Large intestine (tissue), 3 donors: Measurements from ENCODE around the gene BRF1. TPM values are rescaled to one million over a fixed set of nuclear protein-coding genes. Genes with fewer than 3 reads are reported as not detected.

Experiments
- DNase-seq, 2 donors: peaks; one replicate each; pipeline versions ENCODE4 v3.0.0 to v3.0.0-alpha.2; 2013
- H3K27ac ChIP-seq: one replicate; pipeline ENCODE4 v1.5.1; 2013; ENCODE audit warnings: low read length
- H3K27me3 ChIP-seq: 2 replicates; pipeline ENCODE4 v1.6.1; 2013; ENCODE audit warnings: low read length; ENCODE audit not compliant: control insufficient read depth, insufficient read depth
- H3K36me3 ChIP-seq: 2 replicates; pipeline ENCODE4 v1.6.1; 2013; ENCODE audit warnings: low read length; ENCODE audit not compliant: control insufficient read depth, insufficient read depth
- H3K4me1 ChIP-seq: one replicate; pipeline ENCODE4 v1.6.1; 2013; ENCODE audit warnings: low read length; ENCODE audit not compliant: control insufficient read depth, insufficient read depth
- H3K4me3 ChIP-seq: one replicate; pipeline ENCODE4 v1.5.1; 2013; ENCODE audit warnings: low read length
- H3K9me3 ChIP-seq: one replicate; pipeline ENCODE4 v1.6.1; 2013; ENCODE audit warnings: mild to moderate bottlenecking, low read depth, low read length, moderate library complexity; ENCODE audit not compliant: control insufficient read depth
- WGBS: methylation state at CpG from one replicate; pipeline ENCODE4 v1.1.5; 2013; ENCODE audit warnings: low lambda C conversion rate; ENCODE audit not compliant: insufficient coverage; 5-methylcytosine and 5-hydroxymethylcytosine counted together
- polyA plus RNA-seq: library from polyadenylated mRNA; unstranded; fragments of 120-200 nt; gene quantifications from one replicate; pipeline ENCODE4 v1.2.1, GENCODE V29; 2013

BRF1 gene
- polyA plus RNA-seq, 1 donor, result 21.6 TPM

DNA sequence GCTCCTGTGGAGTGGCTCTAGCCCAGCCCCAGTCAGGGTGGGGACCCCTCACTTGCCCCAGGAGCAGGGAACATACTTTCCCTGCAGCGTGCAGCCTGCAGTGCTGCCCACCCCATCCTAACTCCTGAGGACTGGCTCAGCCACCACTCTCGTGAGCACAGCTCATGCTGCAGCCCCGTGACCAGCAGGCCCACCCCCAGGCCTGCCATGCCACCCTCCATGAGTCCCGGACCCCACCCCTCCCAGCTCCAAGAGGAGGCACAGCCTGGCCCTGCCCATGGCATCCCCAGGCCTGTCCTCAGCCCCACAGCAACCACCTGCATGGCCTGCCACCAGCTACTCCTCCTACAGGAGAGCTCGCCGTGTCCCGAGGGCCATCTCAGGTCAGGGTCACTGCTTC, 128.3 kb downstream of the BRF1 start:
- Histone ChIP-seq H3K4me3 (no peak overlapping the region), H3K4me1 (no peaks in the 10 kb centered on the region), H3K27me3 (peaks cover 16% of the 10 kb centered on the region), H3K9me3 (peaks cover 3% of the 10 kb centered on the region), H3K36me3 (peaks cover 6% of the 10 kb centered on the region), H3K27ac (no peak overlapping the region)
- WGBS, result no CpG with 5 or more reads among the region's 7 CpGs
- no peak for DNase-seq

- Histone ChIP-seq H3K27ac (no peak overlapping the region), H3K36me3 (peaks cover 4% of the 10 kb centered on the region), H3K9me3 (peaks cover 3% of the 10 kb centered on the region), H3K27me3 (peaks cover 27% of the 10 kb centered on the region), H3K4me3 (no peak overlapping the region), H3K4me1 (no peaks in the 10 kb centered on the region)
- WGBS, result no CpG with 5 or more reads among the region's 19 CpGs
- DNase-seq, result no peak
Observed at GRCh38 chr14:105171004-105171673, 129.7 kb downstream of the BRF1 start.

DNA sequence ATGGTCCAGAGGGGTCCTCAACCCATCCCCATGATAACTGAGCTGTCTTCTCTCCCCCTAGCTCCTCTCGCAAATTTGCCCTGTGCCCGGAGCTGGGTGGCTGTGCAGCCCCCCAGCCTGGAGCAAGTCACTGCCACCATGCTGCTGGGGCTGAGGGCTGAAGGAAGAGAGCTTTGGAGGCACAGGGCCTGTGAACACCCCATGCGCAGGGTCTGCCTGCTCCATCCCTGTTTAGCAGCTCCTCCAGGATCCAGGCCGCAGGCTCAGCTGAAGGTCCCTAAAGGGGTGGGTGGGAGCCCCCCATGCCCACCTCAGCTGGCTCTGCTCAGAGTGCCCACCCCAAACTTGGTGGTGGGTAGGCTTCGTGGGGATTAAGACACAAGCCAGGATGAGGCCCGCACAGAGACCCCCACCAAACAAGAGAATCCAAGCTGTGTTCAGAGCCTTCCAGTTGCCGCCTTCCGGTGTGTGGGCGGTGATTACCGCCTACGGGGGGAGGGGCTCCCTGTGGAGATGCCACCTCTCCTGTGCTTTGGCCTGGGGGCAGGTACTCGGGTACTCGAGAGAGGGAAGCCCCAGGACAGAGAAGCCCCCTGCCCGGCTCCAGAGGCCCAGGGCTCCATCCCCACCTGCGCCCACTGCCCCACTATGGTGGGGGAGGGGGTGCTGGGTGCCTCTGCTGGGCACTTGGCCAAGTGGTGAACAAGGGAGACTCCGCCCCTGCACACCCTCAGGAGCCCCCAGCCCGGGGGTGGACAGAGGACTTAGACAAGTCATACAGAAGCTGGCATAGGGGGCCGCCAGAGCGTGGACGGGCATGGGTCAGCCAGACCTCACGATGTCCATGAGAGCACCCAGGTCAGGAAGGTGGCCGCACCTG, 130.8 kb downstream of the BRF1 start:
- no CpG with 5 or more reads among the region's 22 CpGs for WGBS
- Histone ChIP-seq H3K4me1 (no peaks in the 10 kb centered on the region), H3K27me3 (peaks cover 27% of the 10 kb centered on the region), H3K27ac (no peak overlapping the region), H3K4me3 (no peak overlapping the region), H3K9me3 (peaks cover 3% of the 10 kb centered on the region), H3K36me3 (peaks cover 2% of the 10 kb centered on the region)
- DNase-seq, result no peak

DNA sequence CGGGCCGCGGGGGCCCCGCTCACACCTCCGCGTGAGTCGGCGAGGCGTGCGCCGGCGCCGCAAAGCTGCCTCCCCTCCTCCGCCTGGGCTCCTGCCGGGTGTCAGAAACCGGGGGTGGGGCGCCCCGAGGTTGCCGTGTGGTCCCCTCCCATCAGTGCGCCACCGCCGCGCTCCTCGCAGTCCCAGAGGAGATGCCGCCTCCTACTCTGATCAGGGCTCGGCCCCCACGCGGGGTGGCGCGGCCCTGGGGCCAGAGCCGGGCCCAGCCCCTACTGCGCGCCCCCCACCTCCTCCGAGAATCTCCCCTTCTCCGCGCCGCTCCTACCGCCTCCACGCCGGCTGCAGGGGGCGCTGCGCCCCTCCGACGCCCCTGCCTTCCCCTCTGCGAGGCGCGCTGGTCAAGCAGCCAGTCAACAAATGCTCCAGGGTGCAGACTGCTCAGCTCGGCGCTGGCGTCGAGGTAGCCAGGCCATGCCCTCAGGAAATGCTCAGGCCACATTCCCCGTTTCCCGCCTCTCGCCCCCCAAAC, 131.8 kb downstream of the BRF1 start:
- H3K4me3 ChIP-seq, result no peak overlapping the region
- no peaks in the 10 kb centered on the region for H3K36me3 ChIP-seq
- H3K27ac ChIP-seq, result no peak overlapping the region
- DNase-seq, result peak in 1 of 2 donors; percentile 40
- peaks cover 27% of the 10 kb centered on the region for H3K27me3 ChIP-seq
- H3K9me3 ChIP-seq, result peaks cover 3% of the 10 kb centered on the region
- no peaks in the 10 kb centered on the region for H3K4me1 ChIP-seq
- WGBS, result no CpG with 5 or more reads among the region's 54 CpGs

DNA sequence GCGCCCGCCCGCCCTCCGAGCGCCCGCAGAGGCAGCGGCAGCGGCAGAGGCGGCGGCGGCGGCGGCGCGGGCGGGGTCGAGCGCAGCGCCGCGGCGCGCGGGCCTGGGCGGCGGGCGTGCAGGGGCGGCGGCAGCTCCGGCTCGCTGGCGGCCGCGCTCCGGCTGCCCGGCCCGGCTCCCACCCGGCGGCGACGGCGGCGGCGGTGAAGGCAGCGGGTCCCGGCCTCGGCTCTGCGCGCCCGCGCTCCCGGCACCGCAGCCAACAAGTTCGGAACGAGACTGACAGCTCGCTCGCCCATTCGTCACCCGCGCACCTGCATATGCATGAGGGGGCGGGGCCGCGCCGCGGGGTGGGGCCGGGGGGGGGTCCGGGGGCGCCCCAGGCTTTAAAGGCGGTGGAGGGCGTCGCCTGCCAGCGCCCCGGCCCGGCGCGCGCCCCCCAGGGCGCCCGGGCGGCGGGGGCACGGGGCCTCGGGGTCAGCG, 132.3 kb downstream of the BRF1 start, which contains the start of gene JAG2:
JAG2 (minus strand) TSS at position 281 of the 483 bp plus-strand sequence. CDS start 356 bp downstream, outside the sequence.
- Histone ChIP-seq H3K27me3 (peaks cover 27% of the 10 kb centered on the region), H3K4me3 (peak within 1 kb of the TSS; percentile 4), H3K36me3 (no peaks in the 10 kb centered on the region), H3K4me1 (no peaks in the 10 kb centered on the region), H3K9me3 (peaks cover 3% of the 10 kb centered on the region), H3K27ac (no peak within 1 kb of the TSS)
- WGBS, result no CpG with 5 or more reads among the region's 84 CpGs
- peak in 1 of 2 donors; percentile 53 for DNase-seq

GRCh38 chr14:105168093-105168420, 132.7 kb downstream of the BRF1 start:
- Histone ChIP-seq H3K27ac (no peak overlapping the region), H3K4me3 (no peak overlapping the region), H3K27me3 (peaks cover 27% of the 10 kb centered on the region), H3K9me3 (peaks cover 3% of the 10 kb centered on the region), H3K4me1 (no peaks in the 10 kb centered on the region), H3K36me3 (no peaks in the 10 kb centered on the region)
- no CpG with 5 or more reads among the region's 46 CpGs for WGBS
- no peak for DNase-seq

- no CpG with 5 or more reads among the region's 116 CpGs for WGBS
- H3K4me1 ChIP-seq, result no peaks in the 10 kb centered on the region
- peak in 1 of 2 donors; percentile 57 for DNase-seq
- H3K36me3 ChIP-seq, result no peaks in the 10 kb centered on the region
- peaks cover 3% of the 10 kb centered on the region for H3K9me3 ChIP-seq
- no peak overlapping the region for H3K27ac ChIP-seq
- peak overlapping the region; percentile 4 for H3K4me3 ChIP-seq
- H3K27me3 ChIP-seq, result peaks cover 27% of the 10 kb centered on the region
Observed at GRCh38 chr14:105167303-105168092, 133.3 kb downstream of the BRF1 start.

GRCh38 chr14:105166571-105167302, 134.1 kb downstream of the BRF1 start:
- no peaks in the 10 kb centered on the region for H3K36me3 ChIP-seq
- peaks cover 27% of the 10 kb centered on the region for H3K27me3 ChIP-seq
- DNase-seq, result no peak
- no peak overlapping the region for H3K27ac ChIP-seq
- H3K9me3 ChIP-seq, result peaks cover 3% of the 10 kb centered on the region
- H3K4me3 ChIP-seq, result no peak overlapping the region
- no peaks in the 10 kb centered on the region for H3K4me1 ChIP-seq
- WGBS, result no CpG with 5 or more reads among the region's 22 CpGs

DNA sequence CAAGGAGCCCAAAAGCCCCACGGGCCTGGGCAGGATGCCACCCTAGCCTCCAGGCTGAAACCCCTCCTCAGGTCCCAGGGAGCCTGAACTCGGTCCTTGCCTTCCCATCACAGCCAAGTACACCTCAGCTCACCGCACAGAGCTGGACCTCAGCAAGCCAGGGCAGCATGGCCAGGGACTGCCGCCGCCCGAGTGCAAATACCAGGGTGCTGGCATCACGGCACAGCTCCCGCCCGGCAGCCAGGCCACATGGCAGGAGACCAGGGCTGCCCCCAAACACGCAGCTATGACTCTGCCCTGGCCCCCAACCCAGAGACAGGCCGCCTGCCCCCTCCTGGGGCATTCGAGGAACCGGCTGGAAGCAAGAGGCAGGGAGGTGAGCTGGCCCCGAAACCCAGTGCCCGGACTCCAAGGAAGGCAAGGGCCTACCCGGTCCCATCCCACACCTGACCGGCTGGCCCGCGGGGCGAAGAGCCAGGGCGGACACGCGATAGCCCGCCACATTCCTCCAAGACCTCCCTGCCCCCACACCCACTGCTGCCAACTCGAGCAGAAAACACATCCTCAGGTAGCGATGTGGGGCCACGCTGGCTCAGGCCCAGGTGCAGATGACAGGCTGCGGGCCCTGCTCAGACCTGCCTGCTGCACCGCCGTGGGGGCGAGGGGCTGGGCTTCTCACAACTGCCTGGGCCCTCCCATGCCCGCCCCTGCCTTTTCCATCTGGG, 134.9 kb downstream of the BRF1 start:
- H3K27me3 ChIP-seq, result peaks cover 27% of the 10 kb centered on the region
- no peaks in the 10 kb centered on the region for H3K4me1 ChIP-seq
- WGBS, result no CpG with 5 or more reads among the region's 32 CpGs
- H3K4me3 ChIP-seq, result no peak overlapping the region
- H3K27ac ChIP-seq, result no peak overlapping the region
- DNase-seq, result no peak
- H3K36me3 ChIP-seq, result no peaks in the 10 kb centered on the region
- peaks cover 3% of the 10 kb centered on the region for H3K9me3 ChIP-seq
